IPS DF 4.7 (cell line): ENCODE data around the gene SH3D19.
A peak's percentile ranks its signal among the peaks of the same experiment; 100 is the strongest.
"Not testable (repeated sequence)": the region's sequence is repeated elsewhere in the genome, so short reads cannot be mapped to it uniquely, and the experiment has no call there.

Source experiments
- DNase-seq: peaks from one replicate; pipeline ENCODE4 v3.0.0-alpha.2; 2013; ENCODE audit warnings: low spot score; ENCODE audit errors: extremely low read depth

The SH3D19 gene

GRCh38 chr4:151100531-151100930, 224.9 kb downstream of the SH3D19 start:
- DNase-seq, result no peak

GRCh38 chr4:151099976-151100417, 225.4 kb downstream of the SH3D19 start:
- no peak for DNase-seq

- DNase-seq, result peak; percentile 92
Observed at GRCh38 chr4:151099229-151099975, 226.0 kb downstream of the SH3D19 start, which contains the start of gene RPS3A. Gene RPS3A, plus strand, starts transcription at chr4:151099628. Its CDS starts 25 bp downstream, at chr4:151099653.

- no peak for DNase-seq
Observed at GRCh38 chr4:151098979-151099228, 226.5 kb downstream of the SH3D19 start.

- DNase-seq, result no peak
Observed at GRCh38 chr4:151097759-151098158, 227.6 kb downstream of the SH3D19 start.

GRCh38 chr4:151095142-151095541, 230.3 kb downstream of the SH3D19 start:
- no peak for DNase-seq

- DNase-seq, result no peak
Observed at GRCh38 chr4:151094290-151094751, 231.1 kb downstream of the SH3D19 start.

- no peak for DNase-seq
Observed at GRCh38 chr4:151093203-151093602, 232.2 kb downstream of the SH3D19 start.

GRCh38 chr4:151092488-151092887, 232.9 kb downstream of the SH3D19 start:
- no peak for DNase-seq

- no peak for DNase-seq
Observed at GRCh38 chr4:151091047-151091446, 234.4 kb downstream of the SH3D19 start.

- DNase-seq, result no peak
Observed at GRCh38 chr4:151087467-151087866, 237.9 kb downstream of the SH3D19 start.

GRCh38 chr4:151077978-151078377, 247.4 kb downstream of the SH3D19 start:
- DNase-seq, result not testable (repeated sequence)

- DNase-seq, result no peak
Observed at GRCh38 chr4:151074416-151074916, 250.9 kb downstream of the SH3D19 start.
